MCF 10A (cell line): Measurements from ENCODE around the gene NR4A1. TPM values are rescaled to one million over a fixed set of nuclear protein-coding genes. Genes with fewer than 3 reads are reported as not detected.

ENCODE experiments used
- BruUV-seq: library from RNA; stranded (reverse); fragments of 400-500 nt; replicated peaks from 2 replicates; lab custom pipeline; 2021; lab: Mats Ljungman, UMichigan
- CTCF ChIA-PET: fragments of 300-600 bp; sonication (Branson Sonifier 250); formaldehyde crosslinking; extraction: SDS; loops from one replicate; lab custom pipeline; 2021; ENCODE audit warnings: antibody characterized with exemption, inconsistent platforms; lab: Yijun Ruan, JAX
- POLR2A ChIA-PET: fragments of 300-600, 350-650 bp; sonication (Branson Sonifier 250); formaldehyde crosslinking; extraction: SDS; loops from one replicate; lab custom pipeline; 2020; ENCODE audit warnings: antibody characterized with exemption, inconsistent platforms; lab: Yijun Ruan, JAX
- DNase-seq: peaks from one replicate; pipeline ENCODE4 v3.0.0-alpha.2; 2018; ENCODE audit not compliant: unreplicated experiment
- H3K27ac Mint-ChIP-seq: one replicate; pipeline ENCODE4 v1.8.0; 2022; ENCODE audit warnings: mild to moderate bottlenecking, low read depth, mixed read lengths; ENCODE audit not compliant: unreplicated experiment
- H3K27me3 Mint-ChIP-seq: one replicate; pipeline ENCODE4 v1.8.0; 2022; ENCODE audit warnings: mixed read lengths; ENCODE audit not compliant: insufficient read depth, unreplicated experiment
- H3K36me3 Mint-ChIP-seq: one replicate; pipeline ENCODE4 v1.8.0; 2022; ENCODE audit warnings: mild to moderate bottlenecking, moderate library complexity, mixed read lengths; ENCODE audit not compliant: insufficient read depth, unreplicated experiment
- H3K4me1 Mint-ChIP-seq: one replicate; pipeline ENCODE4 v1.8.0; 2022; ENCODE audit warnings: mixed read lengths; ENCODE audit not compliant: insufficient read depth, unreplicated experiment
- H3K4me3 Mint-ChIP-seq: one replicate; pipeline ENCODE4 v1.8.0; 2022; ENCODE audit warnings: mild to moderate bottlenecking, moderate library complexity, mixed read lengths; ENCODE audit not compliant: unreplicated experiment
- H3K9me3 Mint-ChIP-seq: one replicate; pipeline ENCODE4 v1.8.0; 2022; ENCODE audit warnings: mixed read lengths; ENCODE audit not compliant: unreplicated experiment
- CTCF ChIP-seq: fragments of 200-600 bp; IDR thresholded peaks from one replicate; pipeline ENCODE4 v1.8.0; 2022; ENCODE audit warnings: antibody characterized with exemption, mild to moderate bottlenecking; ENCODE audit not compliant: unreplicated experiment
- intact Hi-C: fragments of 100-400 bp; cut with micrococcal nuclease; formaldehyde crosslinking; loops from 2 replicates; pipeline ENCODE4 v1.14.1; 2022
- total RNA-seq: library from RNA; stranded (reverse); gene quantifications from 2 replicates; pipeline ENCODE4 v1.2.3, GENCODE V29; 2022

The NR4A1 gene
- total RNA-seq, 1 experiment from 2014 or later, result 2.9 TPM

DNA sequence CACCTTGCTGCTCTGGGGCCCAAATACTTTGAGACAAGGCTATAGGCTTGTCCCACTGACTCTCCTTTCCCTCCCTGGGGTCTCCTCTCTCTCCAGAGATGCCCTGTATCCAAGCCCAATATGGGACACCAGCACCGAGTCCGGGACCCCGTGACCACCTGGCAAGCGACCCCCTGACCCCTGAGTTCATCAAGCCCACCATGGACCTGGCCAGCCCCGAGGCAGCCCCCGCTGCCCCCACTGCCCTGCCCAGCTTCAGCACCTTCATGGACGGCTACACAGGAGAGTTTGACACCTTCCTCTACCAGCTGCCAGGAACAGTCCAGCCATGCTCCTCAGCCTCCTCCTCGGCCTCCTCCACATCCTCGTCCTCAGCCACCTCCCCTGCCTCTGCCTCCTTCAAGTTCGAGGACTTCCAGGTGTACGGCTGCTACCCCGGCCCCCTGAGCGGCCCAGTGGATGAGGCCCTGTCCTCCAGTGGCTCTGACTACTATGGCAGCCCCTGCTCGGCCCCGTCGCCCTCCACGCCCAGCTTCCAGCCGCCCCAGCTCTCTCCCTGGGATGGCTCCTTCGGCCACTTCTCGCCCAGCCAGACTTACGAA lies 3.1 kb downstream of the NR4A1 start:
- Mint-ChIP-seq H3K36me3 (peaks cover 11% of the 10 kb centered on the region), H3K27me3 (peaks cover 4% of the 10 kb centered on the region), H3K4me3 (no peak overlapping the region), H3K9me3 (no peaks in the 10 kb centered on the region), H3K4me1 (peaks cover 18% of the 10 kb centered on the region), H3K27ac (no peak overlapping the region)
- ChIA-PET POLR2A (interaction anchor here (0.6 kb wide), 1 partner anchor 12 kb away, joined by 3 read pairs; no protein-coding TSS in a partner anchor), CTCF (interaction anchor here (0.9 to 1.5 kb wide), 3 partner anchors 10 to 31 kb away, joined by 4 to 5 read pairs (median 4); no protein-coding TSS in a partner anchor)
- no peak for TF ChIP-seq CTCF
- no peak for DNase-seq
- intact Hi-C loops, result no loop called here
- no TSS peak for BruUV-seq

- no peaks in the 10 kb centered on the region for H3K9me3 Mint-ChIP-seq
- H3K4me1 Mint-ChIP-seq, result peaks cover 11% of the 10 kb centered on the region
- no TSS peak for BruUV-seq
- H3K4me3 Mint-ChIP-seq, result no peak overlapping the region
- H3K36me3 Mint-ChIP-seq, result peaks cover 11% of the 10 kb centered on the region
- CTCF ChIA-PET, result interaction anchor here (0.9 to 1.6 kb wide), 4 partner anchors 9 to 32 kb away, joined by 4 to 7 read pairs (median 4); no protein-coding TSS in a partner anchor
- no peaks in the 10 kb centered on the region for H3K27me3 Mint-ChIP-seq
- H3K27ac Mint-ChIP-seq, result no peak overlapping the region
- intact Hi-C loops, result no loop called here
- POLR2A ChIA-PET, result interaction anchor here (0.6 kb wide), 1 partner anchor 11 kb away, joined by 3 read pairs; no protein-coding TSS in a partner anchor
- DNase-seq, result no peak
- no peak for TF ChIP-seq CTCF
Measured at GRCh38 chr12:52054833-52055730, 3.8 kb downstream of the NR4A1 start.

GRCh38 chr12:52055731-52056711 lies 4.8 kb downstream of the NR4A1 start:
- intact Hi-C loops, result no loop called here
- Mint-ChIP-seq H3K9me3 (no peaks in the 10 kb centered on the region), H3K36me3 (peaks cover 6% of the 10 kb centered on the region), H3K4me1 (peaks cover 6% of the 10 kb centered on the region), H3K27me3 (no peaks in the 10 kb centered on the region), H3K4me3 (no peak overlapping the region), H3K27ac (no peak overlapping the region)
- DNase-seq, result no peak
- no peak for TF ChIP-seq CTCF
- ChIA-PET CTCF (interaction anchor here (0.5 to 1.6 kb wide), 5 partner anchors 25 to 65 kb away, joined by 3 to 7 read pairs (median 3); no protein-coding TSS in a partner anchor), POLR2A (interaction anchor here (0.6 kb wide), 1 partner anchor 752 kb away, joined by 3 read pairs; no protein-coding TSS in a partner anchor)
- BruUV-seq, result no TSS peak
